ENCODE results near the gene MPZL3. TPM values are rescaled to one million over a fixed set of nuclear protein-coding genes. Genes with fewer than 3 reads are reported as not detected.

Gene MPZL3
- total RNA-seq, 1 donor from 2014 or later: 7.4 TPM

- TF ChIP-seq CTCF (conservative IDR thresholded peaks at IDR 0.05; ENCODE audit: low read depth, low read length): no peak
- no peak overlapping the region for H3K4me3 ChIP-seq (ENCODE audit: low read depth, low read length)
- no peak for DNase-seq (ENCODE audit: low read depth)
These were observed 36.9 kb downstream of the MPZL3 start for GRCh38 chr11:118215262-118215661.

GRCh38 chr11:118214210-118214914 is 37.8 kb downstream of the MPZL3 start:
- H3K4me3 ChIP-seq (ENCODE audit: low read depth, low read length): no peak overlapping the region
- DNase-seq (ENCODE audit: low read depth): no peak
- TF ChIP-seq CTCF (conservative IDR thresholded peaks at IDR 0.05; ENCODE audit: low read depth, low read length): no peak

- no peak for TF ChIP-seq CTCF (conservative IDR thresholded peaks at IDR 0.05; ENCODE audit: low read depth, low read length)
- no peak for DNase-seq (ENCODE audit: low read depth)
- H3K4me3 ChIP-seq (ENCODE audit: low read depth, low read length): no peak overlapping the region
These were observed 38.4 kb downstream of the MPZL3 start for GRCh38 chr11:118213781-118214180.

- DNase-seq (ENCODE audit: low read depth): no peak
- no peak for TF ChIP-seq CTCF (conservative IDR thresholded peaks at IDR 0.05; ENCODE audit: low read depth, low read length)
- no peak overlapping the region for H3K4me3 ChIP-seq (ENCODE audit: low read depth, low read length)
These were observed 39.0 kb downstream of the MPZL3 start for GRCh38 chr11:118213201-118213600.

GRCh38 chr11:118212781-118213191 is 39.4 kb downstream of the MPZL3 start:
- H3K4me3 ChIP-seq (ENCODE audit: low read depth, low read length): no peak overlapping the region
- DNase-seq (ENCODE audit: low read depth): no peak
- TF ChIP-seq CTCF (conservative IDR thresholded peaks at IDR 0.05; ENCODE audit: low read depth, low read length): no peak

GRCh38 chr11:118212131-118212725 is 39.9 kb downstream of the MPZL3 start:
- no peak overlapping the region for H3K4me3 ChIP-seq (ENCODE audit: low read depth, low read length)
- TF ChIP-seq CTCF (conservative IDR thresholded peaks at IDR 0.05; ENCODE audit: low read depth, low read length): no peak

GRCh38 chr11:118211006-118211405 is 41.2 kb downstream of the MPZL3 start:
- H3K4me3 ChIP-seq (ENCODE audit: low read depth, low read length): no peak overlapping the region
- no peak for TF ChIP-seq CTCF (conservative IDR thresholded peaks at IDR 0.05; ENCODE audit: low read depth, low read length)
- DNase-seq (ENCODE audit: low read depth): no peak

More at GRCh38 chr11:118212131-118212725, 39.9 kb downstream of the MPZL3 start:
- no peak for DNase-seq (ENCODE audit: low read depth)
